NCI-H2107 treated with DMSO at 0.1 percent for 48 hours (cell line): ENCODE results near the gene PNKP.
A peak's percentile ranks its signal among the peaks of the same experiment; 100 is the strongest.

Experiments
- DNase-seq: peaks from one replicate; lab custom pipeline; 2025; ENCODE audit not compliant: unreplicated experiment; lab: John Stamatoyannopoulos, UW

PNKP gene

DNA sequence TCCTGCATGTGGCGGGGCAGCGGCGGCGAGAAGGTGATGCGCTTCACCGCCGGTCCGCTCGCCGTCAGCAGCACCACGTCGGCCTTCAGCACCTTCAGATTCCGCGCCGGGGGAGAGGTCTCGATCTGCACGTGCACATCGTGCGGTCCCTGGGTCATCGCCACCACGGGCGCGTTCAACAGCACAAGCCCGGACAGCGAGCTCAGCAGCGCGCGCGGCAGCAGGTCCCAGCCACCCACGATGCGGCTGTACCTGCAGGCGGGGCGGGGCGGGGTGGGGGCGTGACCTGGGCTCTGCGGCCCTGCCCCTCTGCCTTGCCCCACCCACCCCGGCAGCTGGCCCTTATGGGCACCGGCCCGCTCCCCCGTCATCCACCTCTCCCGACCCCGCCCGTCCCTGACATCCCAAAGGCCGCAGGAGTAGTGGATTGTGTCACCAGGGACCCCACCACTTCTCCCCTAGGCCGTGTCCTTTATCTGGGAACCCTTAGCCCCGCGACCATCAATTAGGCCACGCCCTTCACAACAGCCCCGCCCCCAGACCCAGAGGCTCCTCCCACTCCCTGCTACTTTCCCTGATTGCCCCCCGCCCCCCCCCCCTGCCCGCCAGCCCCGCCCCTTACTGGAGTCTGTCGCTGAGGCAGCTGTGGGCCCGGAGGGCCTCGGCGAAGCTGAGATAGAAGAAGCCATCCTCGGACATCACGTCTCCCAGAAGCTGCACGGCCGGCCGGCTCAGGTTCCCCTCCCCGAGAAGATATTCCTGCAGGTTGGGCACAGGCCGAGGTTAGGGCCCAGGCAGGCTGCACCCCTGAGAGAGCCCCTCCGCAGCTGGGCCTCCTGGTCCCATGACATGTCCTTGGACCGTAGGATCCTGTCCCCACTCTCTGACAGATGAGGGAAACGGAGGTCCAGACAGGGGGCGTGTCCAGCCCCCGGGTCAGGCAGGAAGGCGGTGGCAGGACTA, 23.3 kb upstream of the PNKP start:
- no peak for DNase-seq

DNA sequence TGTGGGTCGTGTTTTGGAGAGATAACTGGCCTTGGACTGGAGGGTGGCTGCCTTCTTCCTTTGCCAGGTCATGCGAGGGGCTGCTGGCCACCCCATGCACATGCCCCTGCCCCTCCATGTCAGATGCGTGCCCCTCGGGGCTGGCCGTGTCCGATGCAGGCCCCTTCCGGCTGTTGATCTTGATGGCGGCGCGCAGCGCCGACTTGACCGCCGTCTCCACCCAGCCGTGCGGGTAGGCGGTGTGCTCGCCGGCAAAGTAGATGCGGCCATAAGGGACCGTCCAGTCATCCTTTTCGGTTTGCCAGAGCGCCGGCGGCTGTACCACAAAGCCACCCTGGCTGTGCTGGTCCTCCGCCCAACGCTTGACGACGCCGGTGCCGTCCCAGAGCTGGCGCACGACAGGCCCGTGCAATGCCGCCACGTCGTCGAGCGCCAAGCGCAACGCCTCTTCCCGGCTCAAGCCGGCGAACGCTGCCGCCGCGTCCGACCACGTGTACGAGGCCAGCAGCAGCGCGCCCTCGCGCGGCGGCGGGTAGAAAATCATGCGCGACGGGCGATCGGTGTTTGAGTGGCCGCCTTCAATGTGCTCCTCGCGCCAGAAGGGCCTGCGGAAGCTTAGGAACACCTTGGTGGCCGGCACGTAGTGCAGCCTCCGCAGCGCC, 22.4 kb upstream of the PNKP start:
- no peak for DNase-seq

DNA sequence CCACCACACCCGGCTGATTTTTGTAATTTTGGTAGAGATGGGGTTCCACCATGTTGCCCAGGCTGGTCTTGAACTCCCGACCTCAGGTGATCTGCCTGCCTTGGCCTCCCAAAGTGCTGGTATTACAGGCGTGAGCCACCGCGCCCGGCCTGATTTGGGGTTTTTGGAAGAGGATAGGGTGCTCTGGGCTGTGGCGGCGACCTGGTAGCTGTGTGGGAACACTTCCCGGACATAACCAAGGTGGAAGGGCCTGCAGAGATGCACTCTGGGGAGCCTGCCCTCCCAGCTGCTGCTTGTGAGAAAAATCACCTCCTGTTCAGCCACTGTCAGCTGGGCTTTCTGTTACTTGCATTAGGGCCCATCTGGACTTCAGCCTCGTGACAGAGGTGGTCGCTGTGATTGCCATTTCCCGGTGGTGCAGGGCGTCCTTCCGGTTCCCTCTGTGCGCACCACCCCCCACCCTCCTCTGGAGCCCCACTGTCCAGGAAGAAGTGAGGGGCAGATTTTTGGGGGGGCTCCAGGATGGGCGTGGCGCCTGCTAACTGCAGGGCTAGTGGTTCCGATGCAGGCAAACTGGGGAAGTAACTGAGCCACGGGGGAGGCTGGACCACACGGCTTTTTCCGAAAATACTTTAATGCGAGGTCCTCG, 21.8 kb upstream of the PNKP start:
- no peak for DNase-seq

DNA sequence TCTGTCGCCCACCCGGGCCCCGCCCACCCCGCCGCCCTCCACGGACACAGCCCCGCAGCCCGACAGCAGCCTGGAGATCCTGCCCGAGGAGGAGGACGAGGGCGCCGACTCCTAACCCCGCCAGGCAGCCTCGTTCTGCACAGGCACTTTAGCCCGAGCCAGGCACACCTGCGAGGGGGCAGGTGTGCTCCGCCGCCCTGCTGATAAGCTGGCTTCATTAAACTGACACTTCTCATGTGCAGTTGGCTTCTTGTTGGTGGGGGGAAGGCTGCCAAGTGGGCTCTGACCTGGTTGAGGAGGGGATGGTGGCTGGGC, 21.1 kb upstream of the PNKP start:
- peak; percentile 44 for DNase-seq

DNA sequence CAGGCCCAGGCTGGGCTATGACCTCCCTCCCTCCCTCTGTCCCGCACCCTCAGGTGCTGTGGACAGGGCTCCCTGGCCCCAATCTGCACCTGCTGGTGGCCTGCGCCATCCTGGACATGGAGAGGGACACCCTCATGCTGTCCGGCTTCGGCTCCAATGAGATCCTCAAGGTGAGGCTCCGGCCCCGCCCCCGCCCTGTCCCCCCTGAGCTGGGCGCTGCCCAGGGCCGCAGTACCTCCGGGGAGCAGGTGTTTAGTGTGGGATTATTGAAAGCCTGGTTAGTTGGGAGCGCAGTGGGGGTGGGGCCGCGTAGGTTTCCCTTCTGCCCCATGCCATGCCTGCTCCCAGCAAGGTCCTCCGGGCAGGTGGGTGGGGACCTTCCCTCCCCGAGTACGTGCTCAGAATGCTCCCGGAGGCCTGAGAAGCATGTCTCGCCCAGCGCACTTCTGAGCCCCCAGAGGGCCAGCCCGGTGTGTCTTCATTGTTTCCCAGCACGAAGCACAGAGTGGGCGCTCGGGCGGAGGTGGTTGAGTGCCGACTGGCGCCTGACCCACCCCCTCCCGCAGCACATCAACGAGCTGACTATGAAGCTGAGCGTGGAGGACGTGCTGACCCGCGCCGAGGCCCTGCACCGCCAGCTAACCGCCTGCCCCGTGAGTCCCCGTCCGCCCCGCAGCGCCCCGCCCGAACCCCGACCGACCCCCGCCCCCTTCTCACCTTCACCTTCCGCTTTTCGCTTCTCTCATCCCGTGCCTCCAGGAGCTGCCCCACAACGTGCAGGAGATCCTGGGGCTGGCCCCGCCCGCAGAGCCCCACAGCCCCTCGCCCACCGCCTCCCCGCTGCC, 20.5 kb upstream of the PNKP start:
- DNase-seq: peak; percentile 72

DNA sequence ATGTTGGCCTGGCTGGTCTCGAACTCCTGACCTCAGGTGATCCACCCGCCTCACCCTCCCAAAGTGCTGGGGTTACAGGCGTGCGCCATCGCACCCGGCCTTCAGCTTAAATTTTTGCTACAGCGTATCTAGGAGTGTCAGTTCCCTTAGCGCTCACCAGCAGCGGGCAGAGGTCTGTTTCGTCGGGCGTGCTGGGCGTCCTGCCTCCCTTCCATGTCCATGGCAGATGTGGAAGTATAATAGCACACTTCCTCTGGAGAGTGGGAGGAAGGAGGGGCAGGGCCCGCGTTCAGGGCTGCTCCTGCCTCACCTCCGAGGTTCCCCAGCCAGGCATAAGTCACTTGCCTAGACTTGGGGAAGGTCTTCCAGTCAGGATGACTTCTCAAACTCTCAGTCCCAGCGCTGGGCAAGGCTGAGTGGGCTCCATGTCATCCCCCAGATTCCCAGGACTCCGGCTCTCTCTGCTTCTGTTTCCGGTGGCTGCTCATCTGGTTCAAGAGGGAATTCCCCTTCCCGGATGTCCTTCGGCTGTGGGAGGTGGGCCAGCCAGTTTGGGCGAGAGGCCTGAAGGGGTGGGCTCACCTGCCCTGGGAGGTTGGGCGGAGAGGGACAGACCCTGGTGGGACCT, 19.8 kb upstream of the PNKP start:
- no peak for DNase-seq

DNA sequence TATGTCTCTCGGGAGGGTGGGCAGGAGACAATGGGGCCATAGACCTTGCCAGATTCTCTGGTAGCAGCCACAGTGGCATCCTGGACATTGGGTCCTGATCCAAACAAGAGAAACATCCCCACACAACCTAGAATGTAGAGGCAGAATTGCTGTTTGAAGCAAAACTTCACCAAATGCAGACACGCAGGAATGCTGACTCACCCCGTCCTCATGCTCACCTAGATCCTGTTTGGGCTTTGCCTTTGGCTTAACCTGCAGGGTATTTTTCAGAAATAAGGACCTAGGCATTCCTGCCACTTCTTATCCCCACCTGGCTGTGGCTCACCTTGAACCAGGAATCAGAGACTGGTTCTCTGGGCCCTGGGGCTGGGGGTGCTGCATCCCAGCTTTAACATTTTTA, 17.4 kb upstream of the PNKP start:
- DNase-seq: no peak

DNA sequence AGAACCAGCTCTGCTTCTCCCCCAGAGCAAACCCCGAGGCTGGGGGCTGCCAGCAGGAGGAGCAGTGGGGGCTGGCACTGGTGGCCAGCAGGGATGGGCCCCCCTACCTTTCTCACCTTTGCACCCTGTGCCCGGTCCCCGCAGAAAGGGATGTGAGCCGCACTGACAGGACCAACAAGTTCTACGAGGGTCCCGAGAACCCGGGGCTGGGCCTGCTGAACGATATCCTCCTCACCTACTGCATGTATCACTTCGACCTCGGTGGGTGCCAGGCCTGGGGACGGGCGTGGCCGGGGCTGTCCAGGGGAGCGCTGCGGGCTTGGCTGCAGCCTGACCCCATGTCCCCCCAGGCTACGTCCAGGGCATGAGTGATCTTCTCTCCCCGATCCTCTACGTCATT, 16.7 kb upstream of the PNKP start:
- no peak for DNase-seq

DNA sequence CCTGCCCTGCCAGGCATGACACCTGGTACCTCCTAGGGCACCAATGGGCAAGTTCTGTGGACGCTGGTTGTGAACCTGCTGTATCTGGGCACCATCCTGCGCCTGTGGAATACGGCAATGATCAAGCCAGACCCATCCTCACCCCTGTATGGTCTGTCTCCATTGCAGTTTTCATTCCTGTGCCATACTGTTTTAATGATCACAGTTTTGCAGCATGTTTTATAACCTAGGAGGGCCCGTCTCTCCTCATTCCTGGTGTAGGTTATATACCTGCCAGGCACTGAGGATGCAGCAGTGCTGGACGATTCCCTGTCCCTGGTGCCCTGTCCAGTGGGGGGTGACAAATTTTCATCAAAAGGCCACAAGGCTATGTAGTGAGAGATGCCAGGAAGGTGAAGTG, 15.7 kb upstream of the PNKP start:
- no peak for DNase-seq

DNA sequence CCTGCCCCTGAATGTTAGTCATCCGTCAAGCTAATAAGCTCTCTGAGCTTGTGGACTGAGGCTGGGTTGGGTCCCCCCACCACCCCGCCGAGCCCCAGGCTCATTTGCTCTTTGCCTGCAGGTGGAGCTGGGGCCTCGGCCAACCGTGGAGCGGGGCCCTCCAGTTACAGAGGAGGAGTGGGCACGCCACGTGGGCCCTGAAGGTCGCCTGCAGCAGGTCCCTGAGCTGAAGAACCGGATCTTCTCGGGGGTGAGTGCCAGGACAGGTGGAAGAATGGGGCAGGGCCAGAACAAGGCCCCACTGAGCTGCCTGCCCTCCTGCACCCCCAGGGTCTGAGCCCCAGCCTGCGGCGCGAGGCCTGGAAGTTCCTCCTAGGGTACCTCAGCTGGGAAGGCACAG, 15.3 kb upstream of the PNKP start:
- DNase-seq: no peak

DNA sequence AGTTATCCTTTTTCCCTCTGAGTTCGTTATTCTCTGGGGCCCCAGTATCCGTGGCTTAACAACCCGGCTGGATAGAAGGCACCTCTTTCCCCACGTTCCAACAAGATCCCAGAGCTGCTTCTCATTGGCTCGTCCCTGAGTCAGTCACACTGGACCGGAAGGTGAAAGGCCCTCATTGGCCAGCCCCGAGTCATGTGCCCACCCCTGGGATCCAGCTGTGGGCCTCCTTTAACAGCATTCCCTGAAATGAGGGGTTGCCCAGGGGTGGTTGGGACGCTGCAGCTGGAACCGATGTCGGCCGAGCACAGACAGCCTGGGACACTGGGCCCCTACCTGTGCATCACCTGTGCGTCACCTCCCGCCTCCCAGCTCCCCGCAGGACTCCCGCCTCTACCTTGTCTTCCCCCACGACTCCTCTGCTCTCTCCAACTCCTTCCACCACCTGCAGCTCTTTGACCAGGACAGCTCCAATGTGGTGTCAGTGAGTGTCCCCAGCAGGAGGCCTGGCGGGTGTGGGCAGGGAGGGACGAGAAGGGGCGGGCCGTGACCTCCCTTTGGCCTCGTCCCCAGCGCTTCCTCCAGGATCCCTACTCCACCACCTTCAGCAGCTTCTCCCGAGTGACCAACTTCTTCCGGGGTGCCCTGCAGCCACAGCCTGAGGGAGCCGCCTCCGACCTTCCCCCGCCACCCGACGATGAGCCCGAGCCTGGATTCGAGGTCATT, 14.5 kb upstream of the PNKP start:
- DNase-seq: no peak

DNA sequence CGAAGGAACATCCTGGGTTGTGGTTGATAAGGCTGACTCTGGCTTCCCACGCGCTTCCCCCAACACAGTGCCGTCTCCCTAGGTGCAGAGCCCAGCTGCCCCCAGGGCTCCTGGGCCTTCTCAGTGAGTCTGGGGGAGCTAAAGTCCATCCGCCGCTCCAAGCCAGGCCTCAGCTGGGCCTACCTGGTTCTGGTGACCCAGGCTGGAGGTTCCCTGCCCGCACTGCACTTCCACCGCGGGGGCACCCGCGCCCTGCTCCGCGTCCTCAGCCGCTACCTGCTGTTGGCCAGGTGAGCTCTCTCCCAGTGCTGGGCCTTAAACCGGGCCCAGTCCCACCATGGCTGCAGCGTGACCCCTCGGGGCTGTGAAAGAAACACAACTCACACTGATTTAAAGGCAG, 13.8 kb upstream of the PNKP start:
- no peak for DNase-seq

DNA sequence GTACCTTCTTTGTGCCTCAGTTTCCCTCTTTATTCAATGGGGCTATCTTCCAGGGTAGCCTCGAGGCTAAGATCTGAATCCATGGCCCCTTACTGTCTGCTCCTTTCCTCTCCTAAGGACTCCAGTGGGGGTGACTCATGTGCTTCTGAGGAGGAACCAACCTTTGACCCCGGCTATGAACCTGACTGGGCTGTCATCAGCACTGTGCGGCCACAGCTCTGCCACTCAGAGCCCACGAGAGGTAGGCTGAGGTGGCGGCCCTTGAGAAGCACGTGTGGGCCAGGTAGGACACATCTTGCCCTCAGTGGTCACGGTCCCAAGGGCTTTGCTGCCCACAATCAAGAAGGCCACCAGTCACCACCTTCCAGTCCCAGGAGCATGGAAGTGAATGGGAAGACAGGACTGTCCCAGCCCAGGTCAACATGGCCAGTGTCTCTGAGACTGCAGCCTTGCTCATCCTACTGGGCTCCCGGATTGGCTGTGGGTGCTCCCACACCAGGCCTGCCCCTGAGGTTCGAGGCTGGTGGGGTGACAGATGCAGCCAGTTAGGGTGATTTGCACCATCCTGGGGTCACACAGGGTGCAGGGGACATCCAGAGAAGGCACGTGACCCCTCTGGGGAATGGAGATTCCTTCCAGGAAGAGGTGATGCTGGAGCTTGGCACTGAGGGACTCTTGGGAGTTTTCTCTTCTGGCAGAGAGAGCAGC, 12.9 kb upstream of the PNKP start:
- DNase-seq: no peak

DNA sequence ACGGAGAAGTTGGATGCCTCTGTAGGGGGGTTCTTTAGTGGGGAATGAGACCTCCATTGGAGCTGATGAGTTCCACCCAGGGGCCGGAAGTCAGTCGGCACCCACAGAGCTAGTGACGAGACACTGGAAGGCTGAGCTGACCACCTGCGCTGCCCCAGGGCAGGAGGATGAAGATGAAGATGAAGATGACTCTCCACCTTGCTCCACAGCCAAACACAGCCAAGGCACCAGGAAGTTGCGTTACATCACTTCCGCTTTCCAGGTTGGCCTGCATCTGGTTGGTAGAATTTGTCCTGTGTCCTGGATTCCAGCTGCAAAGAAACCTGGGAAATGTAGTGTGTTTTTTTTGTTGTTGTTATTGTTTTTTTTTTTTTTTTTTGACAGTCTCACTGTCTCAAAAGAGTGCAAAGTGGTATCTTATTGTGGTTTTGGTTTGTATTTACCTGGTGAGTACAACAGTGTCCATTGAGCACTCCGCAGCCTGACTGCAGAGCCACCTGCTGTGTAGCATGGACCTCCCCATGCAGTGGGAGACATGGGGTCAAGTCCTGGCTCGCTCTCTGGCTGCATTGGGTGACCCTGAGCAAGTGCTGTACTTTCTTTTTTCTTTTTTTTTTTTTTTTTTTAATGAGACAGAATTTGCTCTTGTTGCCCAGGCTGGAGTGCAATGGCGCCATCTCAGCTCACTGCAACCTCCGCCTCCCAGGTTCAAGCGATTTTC, 12.0 kb upstream of the PNKP start:
- no peak for DNase-seq

DNA sequence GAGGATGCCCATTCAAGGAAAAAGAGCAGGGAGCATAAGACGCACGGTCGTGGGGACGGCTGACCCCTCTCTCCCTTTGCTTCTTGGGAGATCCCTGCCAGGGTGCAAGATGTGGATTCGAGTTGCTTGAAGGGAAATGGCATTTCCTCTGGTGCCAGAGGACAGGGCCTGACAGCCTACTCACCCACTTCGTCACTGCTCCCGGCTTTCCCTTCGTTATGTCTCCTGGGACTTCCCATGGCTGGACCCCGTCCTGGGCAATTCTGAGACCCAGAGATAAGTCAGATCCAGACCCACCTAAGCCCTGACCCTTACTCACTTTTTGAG, 11.3 kb upstream of the PNKP start:
- no peak for DNase-seq

DNA sequence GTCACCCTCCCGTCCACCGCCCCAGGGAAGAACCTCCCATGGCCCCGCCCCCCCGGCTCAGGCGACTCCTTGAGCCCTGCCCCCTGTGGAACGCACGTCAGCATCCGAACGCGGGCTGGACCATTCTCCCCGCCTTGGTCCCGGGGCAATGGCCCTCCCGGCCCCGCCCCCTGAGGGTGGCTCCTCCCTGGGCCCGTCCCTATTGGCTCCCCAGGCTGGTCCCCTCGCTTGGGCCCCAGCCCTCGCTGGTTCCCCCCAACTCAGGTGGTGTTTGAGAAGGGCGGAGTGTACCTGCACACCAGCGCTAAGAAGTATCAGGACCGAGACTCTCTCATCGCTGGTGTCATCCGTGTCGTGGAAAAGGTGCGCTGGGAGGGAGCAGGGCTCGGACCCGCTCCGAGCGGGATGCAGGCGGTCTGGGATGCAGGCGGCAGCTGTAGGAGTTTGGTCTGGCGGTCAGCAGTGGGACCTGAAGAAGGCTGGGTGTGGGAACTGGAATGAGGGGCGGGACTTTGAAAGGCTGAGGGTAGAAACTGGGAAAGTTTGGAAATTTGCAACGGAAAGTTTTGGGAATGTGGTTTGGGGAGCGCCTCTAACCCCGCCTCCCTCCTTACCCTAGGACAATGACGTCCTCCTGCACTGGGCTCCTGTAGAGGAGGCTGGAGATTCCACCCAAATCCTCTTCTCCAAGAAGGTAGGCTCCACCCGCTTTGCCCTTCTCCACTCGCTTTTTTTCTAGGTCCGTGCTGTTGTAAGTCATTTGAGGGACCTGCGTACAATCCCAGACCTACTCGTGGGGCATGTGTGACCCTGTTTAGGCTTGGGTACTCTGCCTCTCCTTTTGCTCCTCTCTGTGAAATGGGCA, 10.7 kb upstream of the PNKP start:
- DNase-seq: peak; percentile 84

DNA sequence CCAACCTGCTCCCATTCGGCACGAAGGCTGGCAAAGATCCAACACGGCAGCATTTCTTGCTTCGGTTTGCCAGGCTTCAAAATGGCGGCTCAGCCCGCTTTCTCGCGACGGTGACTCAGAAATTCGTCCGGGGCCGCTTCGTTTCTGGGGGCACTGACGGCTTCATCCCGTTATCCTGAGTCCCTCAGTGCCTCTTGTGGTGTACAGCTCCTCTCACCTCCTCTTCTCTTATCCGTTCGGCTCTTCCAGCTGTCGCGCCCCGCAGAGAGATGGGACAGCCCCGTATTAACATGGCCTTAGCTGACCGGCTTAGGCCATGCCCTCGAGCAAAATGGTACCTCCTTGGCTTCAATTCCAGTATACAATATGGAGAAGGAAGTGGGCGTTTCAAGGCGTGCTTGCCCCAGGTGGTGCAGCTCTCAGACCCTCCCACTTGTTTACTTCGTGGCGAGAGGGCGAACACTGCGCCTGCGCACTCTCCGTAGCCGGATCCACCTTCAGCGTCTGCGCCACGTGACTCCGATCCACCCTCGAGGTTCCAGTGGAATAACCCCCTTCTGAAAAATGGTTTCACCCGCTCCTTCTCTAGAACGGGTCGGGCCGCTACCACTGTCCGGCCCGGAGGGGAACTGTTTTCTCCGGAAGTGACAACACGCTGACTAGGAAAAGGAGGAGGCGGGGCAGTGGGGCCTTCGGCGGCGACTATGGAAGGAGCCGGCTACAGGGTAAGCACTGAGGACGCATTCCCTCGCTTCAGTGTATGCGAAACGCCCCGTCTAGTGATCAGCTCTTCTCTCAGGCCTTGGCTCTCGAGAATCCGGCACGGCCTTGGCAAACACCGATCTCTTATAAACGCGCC, 9.9 kb upstream of the PNKP start, which contains the start of the genes AKT1S1 and TBC1D17:
Gene AKT1S1, minus strand, starts transcription at position 336 of the 859 bp plus-strand sequence. CDS start 4,060 bp downstream, outside the sequence.
Gene TBC1D17, plus strand, starts transcription at position 683 of the 859 bp plus-strand sequence. Its CDS starts 22 bp downstream, at position 705.
- DNase-seq: peak; percentile 99
